ENCODE measurements around the gene FRK. TPM values are rescaled to one million over a fixed set of nuclear protein-coding genes. Genes with fewer than 3 reads are reported as not detected.
A peak's percentile ranks its signal among the peaks of the same experiment; 100 is the strongest.

The FRK gene
- polyA plus RNA-seq, 2 of the 4 experiments (the other 2 are of a cell fraction) = 2.2 to 8.9 TPM

- TF ChIP-seq ATOH8 (CRISPR knock-in tag; IDR thresholded peaks at IDR 0.05; ENCODE audit: low read depth) (no peak), ZFP36 (IDR thresholded peaks at IDR 0.05; ENCODE audit: borderline replicate concordance, partially characterized antibody) (no peak), POLR2A (IDR thresholded peaks at IDR 0.05; ENCODE audit: low read length) (no peak), HDAC2 (IDR thresholded peaks at IDR 0.05) (no peak), USF2 (IDR thresholded peaks at IDR 0.05) (no peak), KDM5A (IDR thresholded peaks at IDR 0.05) (no peak), EHF (CRISPR knock-in tag; IDR thresholded peaks at IDR 0.05) (no peak), ZSCAN20 (CRISPR knock-in tag; IDR thresholded peaks at IDR 0.05) (no peak), GATA3 (IDR thresholded peaks at IDR 0.05; ENCODE audit: borderline replicate concordance) (no peak), TP53 (CRISPR knock-in tag; IDR thresholded peaks at IDR 0.05) (no peak), CTCF (IDR thresholded peaks at IDR 0.05) (no peak), NPAS2 (CRISPR knock-in tag; IDR thresholded peaks at IDR 0.05; ENCODE audit: borderline replicate concordance) (no peak), SMC3 (IDR thresholded peaks at IDR 0.05) (no peak), SREBF2 (IDR thresholded peaks at IDR 0.05) (no peak), RAD21 (conservative IDR thresholded peaks at IDR 0.05 in 1 of 2, IDR thresholded peaks at IDR 0.05 in 1 of 2) (no peak), CHD2 (IDR thresholded peaks at IDR 0.05; ENCODE audit: low read length, partially characterized antibody) (no peak), FOSB (CRISPR knock-in tag; IDR thresholded peaks at IDR 0.05) (no peak), HEYL (CRISPR knock-in tag; IDR thresholded peaks at IDR 0.05) (no peak), E2F6 (IDR thresholded peaks at IDR 0.05; ENCODE audit: borderline replicate concordance, low read depth) (no peak), ZNF302 (CRISPR knock-in tag; IDR thresholded peaks at IDR 0.05) (no peak)
- ChIA-PET CTCF (interaction anchor here (0.7 to 2.3 kb wide), 5 partner anchors 33 to 92 kb away, joined by 3 to 14 read pairs (median 3); partner anchors contain the start of genes FRK and NT5DC1), POLR2A (interaction anchor here (0.6 to 1.4 kb wide), 2 partner anchors 92 to 707 kb away, joined by 3 to 6 read pairs; partner anchors contain the start of gene NT5DC1)
- peak; percentile 84 to 90; a peak in 5 of 6 replicates for ATAC-seq
- WGBS (ENCODE audit: missing lambda C conversion rate) = 15% methylated on average over 6 of the region's 6 CpGs
- Histone ChIP-seq H3K9me3 (no peaks in the 10 kb centered on the region), H3K4me1 (peaks cover 55% of the 10 kb centered on the region), H3K4me3 (0 out of 3 replicates have a peak overlapping the region, but pooled peaks have one; percentile 2), H3K27ac (peak overlapping the region; percentile 55 to 75), H3K4me2 (peak overlapping the region; percentile 78)
- FAIRE-seq = no peak
- DNase-seq (ENCODE audit: low read depth in 1 of 2, low spot score in 1 of 2) = peak in 1 of 2 experiments; percentile 12
These were observed 52.0 kb downstream of the FRK start for GRCh38 chr6:116008470-116009243.

- ChIA-PET CTCF (interaction anchor here (2.0 kb wide), 1 partner anchor 92 kb away, joined by 6 read pairs; no protein-coding TSS in a partner anchor), POLR2A (no interaction called here)
- Histone ChIP-seq H3K27ac (no peak overlapping the region), H3K4me1 (peaks cover 20% of the 10 kb centered on the region), H3K4me2 (no peak overlapping the region), H3K9me3 (no peaks in the 10 kb centered on the region), H3K4me3 (no peak overlapping the region)
- 94% methylated on average over 4 of the region's 4 CpGs for WGBS (ENCODE audit: missing lambda C conversion rate)
- ATAC-seq = no peak
- no peak for DNase-seq (ENCODE audit: low read depth in 1 of 2, low spot score in 1 of 2)
- TF ChIP-seq JUN (IDR thresholded peaks at IDR 0.05) = no peak
- no peak for FAIRE-seq
These were observed 55.6 kb downstream of the FRK start for GRCh38 chr6:116004841-116005815.
